Breast epithelium (tissue), 3 donors: ENCODE results near the gene TRIM58.

Experiments used
- CTCF ChIP-seq, 3 donors: fragments of 450-650 bp; IDR thresholded peaks; one replicate each; pipeline ENCODE4 v1.5.1; 2016 to 2017; ENCODE audit warnings: antibody characterized with exemption in 3 of 3, mild to moderate bottlenecking in 3 of 3, moderate library complexity in 3 of 3
- POLR2A ChIP-seq: fragments of 450-650 bp; IDR thresholded peaks from one replicate; pipeline ENCODE4 v1.6.1; 2016; ENCODE audit warnings: antibody characterized with exemption, mild to moderate bottlenecking, moderate library complexity
- POLR2AphosphoS5 ChIP-seq, 3 donors: sonication (generic); formaldehyde crosslinking; IDR thresholded peaks; one replicate each; pipeline ENCODE4 v1.6.1; 2017; ENCODE audit warnings: antibody characterized with exemption in 3 of 3

- no peak for TF ChIP-seq POLR2AphosphoS5 (IDR thresholded peaks at IDR 0.05)
- TF ChIP-seq CTCF (IDR thresholded peaks at IDR 0.05), result no peak
- no peak for TF ChIP-seq POLR2A
Observed at GRCh38 chr1:247913786-247914185, 56.8 kb downstream of the TRIM58 start.
